Hematopoietic multipotent progenitor cell treated with erythropoietin and hydrocortisone succinate and interleukin-3 and kit ligand, for 6 days (in vitro differentiated cells): Measurements from ENCODE around the gene MCF2L2.
"Not testable (repeated sequence)": the region's sequence is repeated elsewhere in the genome, so short reads cannot be mapped to it uniquely, and the experiment has no call there.

Experiments
- DNase-seq: peaks from one replicate; pipeline ENCODE4 v3.0.0-alpha.2; 2015

MCF2L2 gene

DNA sequence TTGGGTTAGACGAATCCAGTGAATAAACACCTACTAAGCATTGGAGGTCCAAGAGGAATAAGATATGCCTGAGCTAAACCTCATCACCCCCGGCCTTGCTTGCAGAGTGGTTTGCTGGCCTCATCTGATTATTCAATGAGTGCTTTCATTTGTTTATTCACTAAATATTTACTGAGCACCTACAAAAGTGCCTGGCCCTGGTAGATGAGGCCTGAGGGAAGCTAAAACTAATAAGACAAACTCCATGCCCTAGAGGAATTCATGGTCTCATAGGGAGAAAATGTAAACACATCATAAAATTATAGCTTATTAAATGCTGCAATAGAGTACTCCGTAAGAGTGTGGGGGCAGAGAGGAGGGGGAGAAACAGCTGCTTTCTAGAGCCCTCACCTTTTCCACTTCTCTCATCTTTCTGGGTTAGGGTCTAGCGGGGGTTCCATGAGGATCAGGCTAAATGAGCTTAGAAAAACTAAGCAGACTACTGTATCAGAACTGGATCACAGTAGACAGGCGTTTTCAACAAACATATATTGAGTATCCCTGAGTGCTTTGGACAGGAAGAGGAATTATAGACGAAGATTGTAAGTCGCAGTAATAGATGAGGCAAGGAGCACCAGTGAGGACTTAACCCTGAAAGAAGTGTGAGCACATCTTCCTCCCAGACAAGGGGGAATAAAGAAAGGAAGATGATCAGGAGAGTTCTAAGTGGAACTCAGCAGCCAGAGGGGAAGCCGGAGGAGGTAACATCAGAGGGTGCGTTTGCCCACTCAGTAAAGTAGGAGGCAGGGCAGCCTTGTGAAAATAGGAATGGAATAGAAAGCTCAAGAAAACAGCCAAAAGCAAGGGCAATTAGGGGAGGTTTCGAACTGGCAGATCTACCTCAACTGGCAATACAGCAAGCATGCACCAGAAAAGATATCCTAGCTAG, 234.4 kb downstream of the MCF2L2 start:
- DNase-seq: no peak

DNA sequence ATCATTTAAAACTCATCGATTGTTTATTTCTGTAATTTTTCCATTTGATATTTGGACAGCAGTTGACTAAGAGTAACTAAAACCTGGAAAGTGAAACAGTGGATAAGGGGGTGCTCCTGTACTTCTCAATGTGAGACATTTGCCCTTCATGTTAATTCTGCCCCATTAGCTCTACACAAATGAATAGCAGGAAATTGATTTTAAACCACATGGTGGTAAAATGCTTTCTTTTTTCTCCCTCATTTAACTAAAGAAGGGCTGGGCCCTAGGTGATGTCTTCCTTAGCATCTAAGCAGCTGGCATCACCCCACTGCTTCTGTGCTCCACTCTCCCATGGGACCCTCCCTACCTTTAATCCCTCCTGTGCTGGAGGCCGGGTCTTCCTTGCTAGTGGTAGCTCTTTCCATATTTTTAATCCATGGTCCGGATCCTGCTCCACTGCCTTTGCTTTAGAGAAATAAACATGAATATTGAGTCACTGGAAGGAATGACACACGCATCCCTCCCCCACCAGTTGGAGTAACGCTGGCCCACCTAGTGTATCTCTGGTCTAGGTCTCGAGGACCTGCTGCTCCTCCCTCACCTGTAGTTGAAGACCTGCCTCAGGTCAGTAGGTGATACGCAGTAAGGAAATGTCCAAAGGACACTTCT, 235.6 kb downstream of the MCF2L2 start:
- DNase-seq: no peak

DNA sequence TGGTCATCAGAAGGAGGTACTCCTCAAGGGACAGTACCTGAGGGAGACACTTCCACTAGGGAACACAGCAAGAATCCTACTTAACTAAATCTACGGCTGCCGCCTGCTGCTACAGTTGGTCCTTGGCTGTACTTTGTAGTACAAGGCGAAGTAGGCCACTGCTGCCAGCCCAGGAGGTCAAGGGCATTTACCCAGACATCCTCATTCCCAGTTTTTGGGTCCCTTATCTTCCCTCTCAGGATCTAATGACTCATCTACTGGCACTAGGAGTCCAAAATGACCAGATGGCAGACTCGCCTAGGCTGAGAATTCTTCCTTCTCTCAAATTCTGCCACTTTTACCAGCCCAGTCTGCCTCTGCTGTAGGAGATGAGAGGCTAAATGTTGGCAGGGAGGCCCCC, 238.8 kb downstream of the MCF2L2 start:
- no peak for DNase-seq

DNA sequence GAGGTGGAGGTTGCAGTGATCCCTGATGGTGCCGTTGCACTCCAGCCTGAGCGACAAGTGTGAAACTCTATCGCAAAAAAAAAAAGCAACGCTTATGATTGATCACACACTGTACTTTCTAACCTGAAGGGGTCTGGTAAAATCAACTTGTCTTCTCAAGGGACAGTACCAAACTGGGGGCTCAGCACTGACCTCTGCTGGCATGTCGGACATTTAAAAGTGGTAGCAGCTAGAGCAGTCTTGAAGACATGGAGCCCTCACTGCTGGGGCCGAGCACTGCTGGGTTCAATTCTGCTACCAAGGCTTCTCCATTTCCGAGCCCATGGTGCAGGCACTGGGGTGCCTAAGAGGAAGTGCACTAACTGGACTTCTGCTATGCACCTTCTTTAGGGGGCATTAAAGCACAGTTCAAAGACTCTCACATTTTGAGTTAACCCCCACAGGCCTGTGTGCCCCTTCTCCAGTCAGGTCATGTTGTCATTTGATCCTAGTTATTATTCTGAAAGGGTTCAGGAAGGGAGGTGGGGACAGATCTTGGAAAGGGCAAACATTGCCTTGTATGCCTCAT, 239.4 kb downstream of the MCF2L2 start:
- DNase-seq: peak; percentile 71

DNA sequence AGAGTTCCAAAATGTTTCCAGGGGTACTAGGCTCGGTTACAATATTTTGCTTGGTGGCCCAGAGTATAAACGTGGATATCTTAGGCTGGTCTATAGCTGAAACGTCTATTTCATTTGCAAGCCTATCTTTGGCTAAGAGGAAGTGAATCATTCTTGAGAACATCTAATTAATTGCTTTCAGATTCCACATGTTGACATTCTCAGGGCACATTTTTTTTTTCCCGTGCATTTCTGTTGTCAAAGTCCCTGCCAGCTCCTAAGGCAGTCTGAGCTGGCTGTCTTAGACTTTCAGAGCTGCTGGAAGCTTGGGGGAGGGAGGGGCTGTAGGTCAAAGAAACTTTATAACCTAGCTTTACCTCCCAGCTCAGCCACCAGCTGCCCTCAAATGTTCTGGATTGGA, 242.7 kb downstream of the MCF2L2 start:
- DNase-seq: no peak

DNA sequence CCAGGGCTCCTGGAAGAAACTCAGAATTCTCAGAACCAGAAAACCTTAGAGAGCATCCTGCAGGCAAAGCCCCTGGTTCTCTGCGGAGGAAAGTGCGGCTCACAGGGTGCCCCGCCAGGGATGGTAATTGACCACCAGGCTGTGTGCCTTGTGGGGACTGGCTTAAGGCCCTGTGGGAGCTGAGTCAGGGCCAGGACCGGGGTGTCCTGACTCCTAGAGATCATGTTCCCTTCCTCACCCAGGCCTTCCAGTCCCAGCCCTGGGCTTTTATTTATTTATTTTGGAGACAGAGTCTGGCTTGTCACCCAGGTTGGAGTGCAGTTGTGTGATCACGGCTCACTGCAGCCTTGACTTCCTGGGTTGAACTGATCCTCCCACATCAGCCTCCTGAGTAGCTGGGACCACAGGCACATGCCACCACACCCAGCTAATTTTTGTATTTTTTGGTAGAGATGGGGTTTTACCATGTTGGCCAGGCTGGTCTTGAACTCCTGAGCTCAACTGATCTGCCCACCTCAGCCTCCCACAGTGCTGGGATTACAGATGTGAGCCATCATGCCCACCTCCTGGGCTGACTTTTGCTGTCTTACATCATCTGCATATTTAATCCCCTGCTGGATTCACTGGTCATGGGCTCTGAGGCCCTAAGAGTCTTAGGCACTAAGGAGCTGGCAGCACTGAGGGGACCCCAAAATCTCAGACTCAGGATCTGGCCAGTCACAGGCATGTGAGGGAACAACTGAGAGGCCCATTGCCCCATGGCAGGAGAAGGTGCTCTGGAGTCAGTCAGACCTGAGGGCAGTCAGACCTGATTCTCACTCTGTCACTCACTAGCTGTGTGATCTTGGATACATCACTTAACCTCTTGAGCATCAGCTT, 245.4 kb downstream of the MCF2L2 start:
- no peak for DNase-seq

DNA sequence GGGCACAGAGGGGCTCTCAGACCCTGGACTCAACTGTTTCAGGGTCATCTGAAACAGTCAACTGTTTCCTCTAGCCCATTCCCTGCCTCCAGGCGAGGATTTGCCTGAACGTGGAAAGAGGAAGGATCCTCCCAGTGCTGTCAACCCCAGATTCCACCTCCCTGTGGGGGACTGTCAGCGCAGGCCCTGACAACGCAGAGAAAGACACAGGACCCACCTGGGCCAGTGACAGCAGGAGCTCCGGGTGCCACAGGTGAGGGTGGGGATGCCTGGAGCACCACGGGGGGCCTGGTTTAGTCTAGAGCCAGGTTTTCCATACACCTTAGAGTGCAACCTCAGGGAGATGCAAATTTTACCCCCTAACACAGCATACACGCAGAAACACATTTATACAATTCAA, 246.3 kb downstream of the MCF2L2 start:
- no peak for DNase-seq

DNA sequence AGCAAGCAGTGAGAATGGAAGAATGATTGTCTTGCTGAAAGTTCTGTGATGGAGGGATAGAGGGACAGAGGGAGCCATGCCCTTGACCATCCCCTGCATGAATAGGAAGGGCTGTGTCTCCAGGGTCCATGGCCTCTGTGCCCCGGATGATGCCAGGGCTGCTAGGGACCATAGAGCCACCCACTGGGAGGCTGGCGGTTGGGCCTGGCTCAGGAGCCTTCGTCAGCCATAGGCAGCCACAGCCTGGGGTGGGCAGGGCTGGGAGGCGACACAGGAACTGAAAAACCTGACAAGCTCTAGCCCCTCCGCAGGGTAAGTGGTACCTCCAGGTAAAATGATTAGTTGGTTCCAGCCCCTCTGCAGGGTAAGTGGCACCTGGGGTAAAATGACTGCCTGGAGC, 246.8 kb downstream of the MCF2L2 start:
- no peak for DNase-seq

DNA sequence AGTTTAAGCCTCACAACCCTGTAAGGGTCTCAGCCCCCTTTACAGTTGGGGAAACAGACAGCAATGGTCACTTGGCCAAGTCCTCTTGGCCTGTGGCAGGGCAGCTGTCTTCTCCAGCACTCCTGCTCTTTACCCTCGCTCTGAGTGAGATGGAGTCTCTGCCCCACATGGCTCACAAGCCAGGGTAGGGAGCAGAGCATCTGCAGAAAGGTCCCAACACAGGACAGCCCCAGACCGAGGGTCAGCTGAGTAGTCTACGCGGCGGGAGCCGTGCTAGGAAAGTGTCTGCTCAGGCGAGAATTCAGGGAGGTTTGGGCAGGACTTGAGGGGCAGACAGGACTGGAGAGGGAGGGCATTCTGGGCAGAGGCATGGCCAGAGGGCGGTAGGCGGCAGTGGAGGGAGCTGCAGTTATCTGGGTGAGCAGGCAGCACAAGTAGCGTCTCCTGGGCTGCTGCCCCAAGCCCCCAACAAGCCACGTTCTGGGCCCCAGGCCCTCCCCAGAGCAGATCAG, 247.6 kb downstream of the MCF2L2 start:
- no peak for DNase-seq

DNA sequence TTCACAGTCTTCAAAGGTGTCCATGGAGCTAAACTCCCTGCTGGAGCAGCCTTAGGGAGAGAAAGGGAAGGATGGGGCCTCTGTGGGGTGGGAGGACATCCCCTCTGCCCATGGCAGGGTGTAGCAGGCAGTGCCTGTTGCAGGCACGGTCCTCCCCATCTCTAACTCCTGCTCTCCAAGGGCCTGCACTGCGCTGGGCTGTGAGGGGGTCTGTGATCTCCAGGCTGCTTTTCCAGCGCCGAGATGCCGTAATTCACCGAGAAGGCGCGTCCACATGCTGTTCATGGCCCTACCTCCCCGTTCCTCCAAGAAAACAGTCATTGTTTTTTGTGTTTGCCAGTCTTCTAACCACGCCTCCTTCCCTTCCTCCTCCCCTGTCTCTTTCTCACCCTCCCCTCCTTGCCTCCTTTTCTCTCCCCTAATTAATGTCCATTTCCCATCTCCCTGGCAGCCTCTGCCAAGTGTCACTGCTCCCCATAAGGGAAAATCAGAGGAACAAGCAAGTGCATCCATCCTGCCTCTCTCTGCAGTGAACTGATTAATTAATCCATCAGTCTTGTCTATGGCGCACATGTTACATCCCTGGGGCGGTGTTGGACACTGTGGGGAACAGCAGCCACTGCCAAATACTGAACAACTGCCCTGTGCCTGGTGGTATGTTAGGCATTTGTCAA, 248.2 kb downstream of the MCF2L2 start:
- DNase-seq: no peak

DNA sequence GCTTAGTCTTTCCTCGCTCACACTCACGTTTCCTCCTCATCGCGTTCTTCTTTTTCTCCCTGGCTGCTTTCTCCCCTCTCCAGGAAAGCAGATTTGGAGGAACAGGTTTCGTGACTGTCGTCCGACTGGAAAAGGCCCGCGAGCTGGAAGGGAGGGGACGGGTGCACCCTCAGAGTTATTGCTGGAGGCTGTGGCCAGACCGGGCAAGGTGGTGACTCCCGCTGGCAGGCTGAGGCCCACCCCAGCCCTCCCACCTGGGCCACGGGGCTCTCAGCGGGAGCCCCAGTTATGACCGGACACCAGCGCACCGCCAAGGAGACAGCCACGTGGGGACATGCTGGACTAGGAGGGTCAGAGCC, 248.9 kb downstream of the MCF2L2 start:
- not testable (repeated sequence) for DNase-seq

DNA sequence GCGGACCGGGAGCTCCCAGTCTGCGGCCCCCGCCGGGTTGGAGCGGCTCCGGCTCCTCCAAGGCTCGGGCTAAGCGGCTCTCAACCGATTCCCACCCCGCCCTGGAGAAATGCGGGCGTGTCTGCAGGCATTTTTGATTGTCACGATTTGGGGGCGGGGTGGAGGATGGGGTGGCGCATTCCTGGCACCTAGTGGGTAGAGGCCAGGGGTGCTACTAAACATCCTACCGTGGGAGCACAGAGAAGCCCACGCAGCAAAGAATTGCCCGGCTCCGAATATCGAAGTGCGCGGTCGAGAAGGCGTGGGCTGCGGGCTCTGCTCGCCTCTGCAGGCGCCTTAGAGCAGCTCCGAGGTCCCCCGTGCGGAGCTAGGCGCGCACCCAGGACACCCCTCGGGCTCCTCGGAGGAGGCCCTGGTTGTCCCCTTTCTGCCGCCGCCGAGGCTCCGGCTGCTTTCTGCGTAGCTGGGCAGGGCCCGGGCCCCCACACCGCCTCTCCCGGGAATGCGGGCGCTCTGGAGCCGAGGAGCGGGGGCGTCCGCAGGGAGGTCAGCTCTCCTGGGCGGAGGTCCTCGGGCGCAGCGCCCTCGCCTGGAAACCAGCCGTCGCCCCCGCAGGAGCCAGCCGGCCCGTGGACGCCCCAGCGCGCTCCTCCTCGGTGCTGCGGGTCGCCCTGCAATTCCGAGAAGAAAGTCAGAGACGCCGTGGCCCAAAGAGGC, 249.4 kb downstream of the MCF2L2 start:
- peak; percentile 81 for DNase-seq

DNA sequence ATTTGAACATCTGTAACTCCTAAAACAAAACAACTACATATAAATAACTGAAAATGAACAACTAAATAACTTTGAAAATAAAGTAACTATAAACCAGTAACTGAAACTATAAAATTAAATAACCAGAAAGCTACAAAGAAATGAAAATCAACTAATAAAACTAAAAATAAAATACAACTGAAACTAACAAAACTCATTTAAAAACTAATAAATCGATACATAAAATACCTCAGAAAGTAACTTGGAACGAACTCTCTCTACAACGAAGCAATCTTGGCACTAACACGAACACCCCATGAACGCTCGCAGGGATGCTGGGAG, 249.9 kb downstream of the MCF2L2 start:
- no peak for DNase-seq

DNA sequence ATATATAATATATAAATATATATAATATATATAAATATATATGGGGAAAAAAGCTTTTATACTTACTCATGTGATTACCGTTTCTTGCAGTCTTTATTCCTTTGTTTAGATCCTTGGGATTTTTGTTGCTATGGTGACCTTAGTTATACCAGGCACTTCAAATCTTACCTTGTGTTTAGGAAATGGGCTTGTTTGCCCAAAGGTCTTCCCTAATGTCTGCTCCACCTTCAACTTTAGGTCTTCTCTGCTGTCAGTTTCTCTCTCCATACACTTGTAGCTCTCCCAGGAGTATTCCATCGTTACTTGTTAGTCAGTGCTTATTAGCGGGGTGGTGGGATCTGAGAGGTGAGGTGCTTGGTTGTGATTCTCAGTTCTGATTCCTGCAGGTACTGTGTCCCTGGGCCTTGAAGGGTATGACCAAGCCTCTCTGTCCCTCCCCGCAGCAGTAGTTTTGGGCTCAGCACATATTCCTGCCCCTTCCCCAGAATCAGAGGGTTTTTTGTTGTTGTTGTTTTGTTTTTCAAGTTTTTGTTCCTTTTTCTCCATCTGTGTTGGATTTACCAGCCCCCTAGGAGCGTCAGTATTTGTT, 256.3 kb downstream of the MCF2L2 start:
- DNase-seq: no peak

DNA sequence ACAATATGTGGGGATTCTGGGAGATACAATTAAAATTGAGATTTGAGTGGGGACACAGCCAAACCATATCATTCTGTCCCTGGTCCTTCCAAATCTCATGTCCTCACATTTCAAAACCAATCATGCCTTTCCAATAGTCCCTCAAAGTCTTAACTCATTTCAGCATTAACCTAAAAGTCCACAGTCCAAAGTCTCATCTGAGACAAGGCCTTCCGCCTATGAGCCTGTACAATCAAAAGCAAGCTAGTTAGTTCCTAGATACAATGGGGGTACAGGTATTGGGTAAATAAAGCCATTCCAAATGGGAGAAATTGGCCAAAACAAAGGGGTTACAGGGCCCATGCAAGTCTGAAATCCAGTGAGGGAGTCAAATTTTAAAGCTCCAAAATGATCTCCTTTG, 260.4 kb downstream of the MCF2L2 start:
- not testable (repeated sequence) for DNase-seq

DNA sequence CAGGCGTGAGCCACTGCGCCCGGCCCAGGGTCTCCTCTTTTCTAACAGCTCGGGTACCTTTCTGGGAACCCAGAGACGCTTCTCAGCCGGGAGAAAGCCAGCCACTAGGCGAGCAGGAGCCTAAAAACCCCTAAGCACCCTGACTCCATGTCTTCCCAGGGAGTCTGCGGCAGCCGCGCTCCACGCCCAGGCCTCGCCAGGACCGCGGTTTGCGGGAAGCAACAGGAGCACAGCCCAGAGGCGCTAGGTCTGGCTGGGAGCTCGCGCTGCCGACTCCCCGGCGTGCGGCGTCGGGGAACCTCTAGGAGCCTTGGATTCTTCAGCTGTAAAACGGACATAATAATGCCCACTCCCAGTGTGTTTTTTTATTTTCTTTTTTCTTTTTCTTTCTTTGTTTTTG, 264.9 kb downstream of the MCF2L2 start:
- no peak for DNase-seq

DNA sequence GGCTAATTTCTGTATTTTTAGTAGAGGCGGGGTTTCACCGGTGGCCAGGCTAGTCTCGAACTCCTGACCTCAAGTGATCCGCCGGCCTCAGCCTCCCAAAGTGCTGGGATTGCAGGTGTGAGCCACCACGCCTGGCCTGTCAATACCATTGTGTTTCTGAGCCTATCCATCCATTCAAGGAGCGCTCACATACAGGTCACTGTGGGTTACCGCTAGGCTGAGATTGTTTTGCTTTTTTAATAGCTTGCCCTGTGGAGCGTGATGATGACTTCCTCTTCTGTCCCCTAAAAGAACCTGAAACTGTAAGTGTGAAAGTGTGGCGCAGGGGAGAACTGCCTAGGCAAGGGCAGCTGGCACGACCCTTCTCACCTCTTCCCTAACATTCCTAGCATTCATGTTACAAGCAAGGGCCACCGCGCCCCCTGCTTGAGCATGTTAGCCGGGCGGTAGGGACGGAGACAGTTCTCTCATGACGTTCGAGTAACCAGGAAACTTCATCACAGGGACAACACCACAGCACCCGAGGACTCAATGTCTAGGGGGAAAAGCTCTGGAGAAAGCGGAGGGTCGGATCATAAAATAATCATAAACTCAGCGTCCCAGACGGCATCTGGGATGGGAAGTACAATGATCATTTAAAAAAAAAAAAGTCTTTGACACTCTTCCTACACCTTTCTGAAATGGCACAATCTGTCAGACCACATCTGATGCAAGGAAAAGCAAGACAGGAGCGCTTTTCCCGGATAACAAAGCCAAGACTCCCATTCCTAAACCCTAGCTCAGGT, 266.7 kb downstream of the MCF2L2 start:
- peak; percentile 25 for DNase-seq

DNA sequence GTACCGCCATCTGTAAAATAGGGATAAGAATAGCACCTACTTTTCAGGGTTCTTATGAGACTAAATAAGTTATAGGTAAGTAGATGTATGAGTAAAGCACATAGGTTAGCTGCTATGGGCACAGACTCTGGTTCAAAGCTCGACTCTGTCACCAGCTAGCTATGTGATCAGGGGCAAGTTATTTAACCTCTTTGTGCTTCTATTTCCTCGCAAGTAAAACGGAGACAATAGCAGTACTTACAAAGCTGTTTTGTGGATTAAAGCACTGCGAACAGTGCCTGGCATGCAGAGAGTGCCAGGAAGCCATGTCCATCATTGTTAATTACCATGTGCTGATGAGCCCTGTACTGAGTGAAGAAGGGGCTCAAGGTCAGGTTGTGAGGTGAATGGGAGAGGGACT, 267.8 kb downstream of the MCF2L2 start:
- no peak for DNase-seq

DNA sequence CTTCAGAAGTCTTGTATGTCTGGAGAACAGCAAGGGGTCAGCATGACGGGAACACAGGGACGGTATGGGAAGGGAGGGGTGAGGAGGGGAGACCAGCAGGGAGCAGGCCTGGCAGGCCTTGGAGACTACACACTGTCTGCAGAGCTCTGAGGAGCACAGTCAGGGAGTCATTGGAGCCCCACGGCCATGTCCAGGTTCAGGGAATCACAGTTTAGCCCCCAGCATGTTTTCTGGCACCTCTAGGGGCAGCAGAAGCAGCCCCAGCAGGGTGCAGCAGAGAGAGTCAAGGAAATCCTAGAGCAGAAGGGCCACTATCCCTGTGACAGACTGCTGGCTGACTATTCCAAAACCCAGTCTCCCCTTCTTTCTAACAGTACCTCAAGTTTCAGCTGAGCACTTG, 269.1 kb downstream of the MCF2L2 start:
- peak; percentile 65 for DNase-seq

DNA sequence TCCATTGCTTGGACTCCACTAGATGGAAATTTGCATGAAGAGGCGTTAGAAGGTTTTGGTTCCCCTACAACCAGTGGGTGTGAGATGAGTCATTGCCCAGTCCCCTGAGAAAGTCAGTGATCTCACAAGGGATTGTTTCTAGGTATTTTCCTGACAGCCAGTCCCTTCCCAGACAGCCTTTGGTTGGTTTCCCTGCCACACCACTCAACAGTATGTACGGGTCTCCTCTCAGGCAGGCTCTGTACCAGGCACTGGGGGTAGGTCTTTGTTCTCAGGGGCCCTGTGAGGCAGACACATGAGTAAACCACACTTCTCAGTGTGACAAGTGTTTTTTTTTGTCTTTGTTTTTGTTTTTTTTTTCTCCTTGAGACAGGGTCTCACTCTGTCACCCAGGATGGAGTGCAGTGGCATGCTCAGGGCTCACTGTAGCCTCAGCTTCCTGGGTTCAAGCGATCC, 269.8 kb downstream of the MCF2L2 start:
- DNase-seq: no peak
